HG03558 (cell line): ENCODE results near the gene OR52J3.
"Not testable (repeated sequence)": the region's sequence is repeated elsewhere in the genome, so short reads cannot be mapped to it uniquely, and the experiment has no call there.

Experiments
- ATAC-seq: cut with Tn5 transposase; IDR thresholded peaks from one replicate; pipeline ENCODE4 v1.9.1; 2021; ENCODE audit warnings: moderate number of reproducible peaks; ENCODE audit not compliant: unreplicated experiment; ENCODE audit errors: extremely low read depth

Gene OR52J3

DNA sequence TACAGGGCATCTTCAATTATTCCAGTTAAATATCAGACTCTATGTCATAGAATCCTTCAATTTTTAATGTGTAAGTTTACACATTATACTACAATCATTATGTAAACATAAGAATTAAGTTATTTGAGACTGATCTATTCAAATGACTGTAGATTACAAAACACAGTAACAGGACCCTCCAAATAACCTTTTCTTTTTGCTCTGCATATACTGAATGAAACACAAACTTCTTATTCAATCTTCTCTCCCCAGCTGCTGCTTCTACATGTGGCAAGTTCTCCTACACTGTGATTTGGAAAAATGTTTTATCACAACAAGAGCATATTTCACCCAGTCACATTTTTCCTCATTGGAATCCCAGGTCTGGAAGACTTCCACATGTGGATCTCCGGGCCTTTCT, at the start of gene OR52J3:
Gene OR52J3 (plus strand): TSS at position 301 of the 400 bp plus-strand sequence. CDS start 0 bp downstream, at position 301.
- ATAC-seq: no peak

GRCh38 chr11:5004424-5005274, 41.7 kb upstream of the OR52J3 start:
- no peak for ATAC-seq

GRCh38 chr11:5007561-5007960, 38.8 kb upstream of the OR52J3 start:
- ATAC-seq: no peak

- ATAC-seq: no peak
These were observed 35.1 kb upstream of the OR52J3 start for GRCh38 chr11:5011254-5011653.

DNA sequence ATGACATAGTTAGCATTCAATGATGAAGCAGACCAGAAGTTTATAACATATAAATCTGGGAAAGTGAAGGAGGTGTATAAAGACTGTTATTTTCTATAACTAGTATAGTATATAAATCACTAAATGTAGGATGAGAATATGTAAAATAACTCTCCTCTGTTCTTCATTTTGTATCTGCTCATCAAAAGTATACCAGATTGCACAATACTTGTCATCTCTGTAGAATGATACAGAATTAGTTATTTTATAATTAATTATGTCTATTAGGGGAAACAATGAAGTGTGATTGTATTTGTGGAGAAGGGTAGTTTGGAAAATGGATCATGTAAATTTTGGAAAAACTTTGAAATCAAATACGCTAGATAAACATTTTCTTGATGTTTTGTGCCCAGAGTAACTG, 33.3 kb upstream of the OR52J3 start:
- no peak for ATAC-seq

DNA sequence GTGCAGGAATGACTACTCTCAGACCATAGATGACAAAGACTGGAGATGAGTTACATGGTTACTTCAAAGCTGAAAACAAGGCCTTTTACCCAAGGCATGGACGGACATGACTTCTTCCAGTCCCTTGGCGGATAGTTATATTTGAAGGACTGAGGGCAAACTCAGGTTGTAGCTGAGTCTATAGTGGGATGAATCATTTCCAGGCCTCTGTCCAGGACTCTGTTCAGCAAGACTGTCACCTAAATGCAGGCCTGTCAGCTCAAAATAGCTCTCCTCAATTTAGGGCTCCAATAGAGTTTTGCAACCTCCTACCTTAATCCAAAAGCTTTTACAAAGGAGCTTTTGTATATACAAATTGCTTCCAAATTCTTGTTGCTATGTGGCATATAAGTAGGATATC, 24.3 kb upstream of the OR52J3 start:
- no peak for ATAC-seq

GRCh38 chr11:5036669-5037068, 9.7 kb upstream of the OR52J3 start:
- no peak for ATAC-seq

DNA sequence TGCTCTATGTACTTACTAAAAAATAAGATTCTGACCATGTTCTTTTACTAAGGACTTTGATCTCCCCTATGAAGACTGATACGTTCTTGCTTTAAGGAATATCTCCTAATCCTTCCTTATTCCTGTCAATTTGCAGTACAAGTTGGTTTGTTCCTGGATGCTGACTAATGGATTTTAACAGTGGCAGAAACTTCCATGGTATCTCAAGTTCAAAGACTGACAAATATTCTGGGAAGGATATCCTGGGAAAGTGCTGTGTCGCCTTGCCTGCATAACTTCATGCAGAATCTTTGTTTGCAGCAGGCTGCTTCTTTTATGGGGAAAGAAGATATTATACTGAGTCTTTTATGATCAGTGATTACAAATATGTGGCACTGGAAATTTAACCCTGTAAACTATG, 8.4 kb upstream of the OR52J3 start:
- no peak for ATAC-seq

GRCh38 chr11:5038341-5038740, 8.0 kb upstream of the OR52J3 start:
- no peak for ATAC-seq

GRCh38 chr11:5040876-5041275, 5.5 kb upstream of the OR52J3 start:
- no peak for ATAC-seq

DNA sequence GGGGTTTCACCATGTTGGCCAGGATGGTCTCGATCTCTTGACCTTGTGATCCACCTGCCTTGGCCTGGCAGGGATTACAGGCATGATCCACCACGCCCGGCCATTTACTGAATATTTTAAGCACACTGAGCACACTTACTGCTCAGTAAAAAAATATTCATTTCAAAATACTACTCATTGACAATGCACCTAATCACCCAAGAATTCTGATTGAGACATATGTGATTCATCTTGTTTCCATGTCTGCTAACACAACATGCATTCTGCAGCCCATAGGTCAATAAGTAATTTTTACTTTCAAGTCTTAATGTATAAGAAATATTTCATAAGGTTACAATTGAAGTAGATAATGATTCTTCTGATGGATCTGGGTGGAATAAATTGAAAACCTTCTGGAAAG, 4.2 kb upstream of the OR52J3 start:
- ATAC-seq: no peak

GRCh38 chr11:5043380-5043779, 2.9 kb upstream of the OR52J3 start:
- no peak for ATAC-seq

GRCh38 chr11:5046754-5047330, 516 bp downstream of the OR52J3 start:
- no peak for ATAC-seq

- ATAC-seq: not testable (repeated sequence)
These were observed 12.4 kb downstream of the OR52J3 start for GRCh38 chr11:5058679-5059078.

DNA sequence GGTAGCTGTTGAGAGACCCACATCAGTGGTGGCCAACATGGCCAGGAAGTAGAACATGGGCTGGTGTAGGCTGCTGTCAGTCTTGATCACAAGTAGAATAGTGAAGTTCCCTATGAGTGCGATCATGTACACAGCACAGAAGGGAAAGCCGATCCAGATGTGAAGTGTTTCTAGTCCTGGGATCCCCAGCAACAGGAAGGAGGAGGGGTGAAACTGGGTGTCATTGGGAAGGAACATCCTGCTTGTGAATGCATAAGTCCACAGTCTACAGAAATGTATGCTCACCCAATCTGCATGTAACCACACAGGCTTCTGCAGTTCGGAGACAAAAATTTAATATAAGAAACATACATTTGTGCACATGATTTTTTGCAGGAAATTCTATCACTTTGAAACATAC, 13.1 kb downstream of the OR52J3 start, which contains the start of gene OR52E2:
Gene OR52E2 (minus strand): TSS at position 237 of the 400 bp plus-strand sequence. CDS start 0 bp downstream, at position 237.
- ATAC-seq: no peak

DNA sequence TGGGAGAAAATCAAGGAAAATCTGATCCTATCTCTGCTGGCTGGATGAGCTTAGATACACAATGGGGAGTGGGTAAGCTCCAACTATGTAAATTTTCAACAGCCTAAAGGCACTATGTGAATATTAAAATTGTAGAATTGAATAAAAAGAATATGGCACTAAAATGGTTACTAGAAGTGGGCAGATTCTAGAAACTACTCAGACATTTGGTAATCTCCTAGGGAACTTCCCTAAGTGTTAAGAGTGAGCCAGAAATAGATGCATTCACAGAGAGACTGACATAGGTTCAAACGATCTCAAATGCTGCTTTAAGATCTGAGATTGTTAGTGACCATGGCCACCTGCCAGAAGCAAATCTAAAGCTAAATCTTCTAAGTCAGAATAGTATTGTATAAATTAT, 18.7 kb downstream of the OR52J3 start:
- no peak for ATAC-seq

DNA sequence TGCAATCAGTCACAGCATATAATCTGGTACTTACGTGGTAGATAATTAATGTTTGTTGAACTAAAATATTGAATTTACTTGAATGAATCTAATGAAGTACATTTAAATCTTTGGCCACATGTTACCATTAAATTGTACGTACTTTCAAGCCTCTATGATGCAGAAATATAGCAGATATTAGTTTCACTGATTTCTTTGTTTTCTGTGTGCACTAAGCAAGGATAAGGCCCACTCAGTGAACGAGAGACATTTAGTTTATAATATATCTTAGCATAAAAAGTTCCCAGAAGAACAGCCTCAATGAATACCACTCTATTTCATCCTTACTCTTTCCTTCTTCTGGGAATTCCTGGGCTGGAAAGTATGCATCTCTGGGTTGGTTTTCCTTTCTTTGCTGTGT, 22.9 kb downstream of the OR52J3 start, which contains the start of gene OR52E1:
Gene OR52E1 (plus strand): TSS at position 301 of the 400 bp plus-strand sequence.
- ATAC-seq: no peak

DNA sequence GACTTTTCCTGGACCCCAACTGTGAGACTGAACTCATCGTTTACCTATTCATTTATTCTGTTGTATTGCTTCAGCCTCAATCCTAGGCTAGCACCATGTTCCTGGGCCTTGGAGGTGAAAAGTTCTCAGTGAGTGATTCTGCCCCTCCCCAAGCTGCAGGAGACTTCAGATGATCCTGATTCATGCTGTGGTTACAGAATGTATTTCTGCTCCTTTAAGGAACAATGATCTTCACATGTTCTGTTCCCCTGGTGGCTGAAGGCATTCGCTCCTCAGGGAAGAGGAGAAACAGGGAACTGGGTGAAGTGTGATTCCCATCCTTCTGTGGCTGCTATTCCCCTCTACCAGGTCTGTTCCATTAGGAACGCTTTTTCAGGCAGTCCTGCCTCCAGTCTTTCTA, 25.5 kb downstream of the OR52J3 start:
- no peak for ATAC-seq

- no peak for ATAC-seq
These were observed 35.1 kb downstream of the OR52J3 start for GRCh38 chr11:5081405-5081804.

DNA sequence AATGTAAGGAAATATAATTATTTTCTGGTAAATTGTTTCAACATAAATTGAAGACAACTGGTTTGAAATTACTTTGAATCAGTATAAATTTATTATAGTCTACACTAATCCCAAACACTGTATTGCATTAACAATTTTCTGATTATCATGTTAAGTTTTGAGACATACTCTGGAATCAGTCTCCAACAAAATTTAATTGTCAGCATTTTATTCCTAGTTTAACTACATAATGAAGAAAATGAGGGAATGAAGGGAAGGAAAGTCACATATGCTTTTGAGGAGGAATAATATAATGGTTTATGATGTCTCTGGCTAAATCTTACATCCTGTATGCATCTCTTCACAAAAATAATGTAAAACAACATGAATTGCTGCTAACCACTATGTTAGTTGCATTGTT, 37.3 kb downstream of the OR52J3 start:
- ATAC-seq: no peak

DNA sequence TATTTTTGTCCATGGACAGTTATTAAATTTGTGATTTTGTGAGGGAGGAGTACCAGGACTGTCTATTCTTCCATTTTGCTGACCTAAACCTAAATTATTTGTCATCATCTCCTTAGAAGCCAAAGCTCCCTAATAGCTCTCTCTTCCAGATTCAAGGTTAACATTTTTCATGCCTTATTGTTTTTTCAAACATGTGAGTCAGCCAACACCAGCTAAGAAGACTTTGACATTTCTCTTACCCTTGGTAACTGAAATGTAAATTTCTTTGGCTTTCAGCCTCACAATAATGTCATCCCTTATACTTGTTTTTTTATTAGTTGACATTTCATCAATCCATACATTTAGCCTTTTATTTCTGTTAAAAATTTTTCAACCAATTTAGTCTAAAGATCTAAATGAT, 42.2 kb downstream of the OR52J3 start:
- ATAC-seq: no peak

GRCh38 chr11:5090668-5091067, 44.3 kb downstream of the OR52J3 start:
- ATAC-seq: no peak
